Stimulated activated CD4-positive, alpha-beta T cell treated with anti-CD3 and anti-CD28 coated beads, Interleukin-12 subunit alpha, Interleukin-12 subunit beta, amount 100 ng/mL, for 24 hours (primary cell): ENCODE measurements around the gene ERBB4.

ENCODE experiments used
- DNase-seq, 2 experiments: peaks; one replicate each; pipeline ENCODE4 v3.0.0-alpha.2; 2020; ENCODE audit warnings: low read depth in 2 of 2

The ERBB4 gene

DNA sequence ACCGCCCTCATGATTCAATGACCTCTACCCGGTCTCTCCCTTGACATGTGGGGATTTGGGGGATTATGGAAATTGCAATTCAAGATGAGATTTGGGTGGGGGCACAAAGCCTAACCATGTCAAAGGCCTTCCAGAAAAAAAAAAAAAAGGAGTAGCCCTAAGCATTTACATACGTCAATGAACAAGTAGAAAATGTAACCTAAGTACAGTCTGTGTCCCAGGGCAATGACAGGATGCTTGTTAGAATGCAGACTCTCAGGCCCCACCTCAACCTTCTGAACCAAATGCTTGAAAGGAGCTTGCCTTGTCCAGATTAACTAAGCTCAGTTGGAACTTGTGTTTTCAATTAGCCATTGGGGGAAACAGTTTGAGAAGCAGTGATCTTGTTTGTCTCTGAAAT, 1180.1 kb downstream of the ERBB4 start:
- DNase-seq, result no peak

DNA sequence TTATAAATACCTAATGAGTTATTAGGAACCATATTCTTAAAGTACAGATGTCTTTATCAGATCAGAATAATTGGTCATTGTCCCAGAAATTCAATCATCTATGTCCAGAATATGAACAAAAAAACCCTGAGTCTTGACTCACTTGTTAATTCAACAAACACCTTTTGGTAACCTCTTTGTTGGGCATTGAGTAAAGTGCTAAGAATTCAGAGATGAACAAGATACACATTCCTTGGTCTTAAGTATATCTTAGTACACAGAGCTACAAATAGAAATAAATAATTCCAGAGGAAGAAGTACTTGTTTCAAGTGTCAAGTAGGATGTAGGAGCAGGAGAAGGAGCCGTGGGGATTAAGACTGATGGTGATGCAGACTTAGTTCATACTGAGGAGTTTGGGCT, 1184.1 kb downstream of the ERBB4 start:
- DNase-seq, result no peak

DNA sequence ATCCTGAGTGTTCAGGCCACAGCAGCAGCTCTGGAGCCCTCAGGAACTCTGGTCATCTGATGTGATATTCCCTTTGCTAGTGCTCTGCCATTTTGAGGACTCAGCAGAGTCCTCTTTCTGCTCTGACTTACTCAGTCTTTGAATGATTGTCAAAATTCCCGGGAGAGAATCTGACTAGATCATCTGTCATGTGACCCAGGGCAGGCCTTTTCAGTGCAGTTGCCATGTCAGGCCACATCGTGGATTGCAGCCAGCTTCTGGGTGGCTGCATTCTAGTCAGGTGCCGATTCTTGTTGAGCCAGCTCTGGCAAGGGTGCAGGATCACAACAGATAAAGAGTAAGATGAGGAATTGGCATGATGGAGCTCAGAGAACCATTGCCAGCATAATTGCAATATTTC, 1186.6 kb downstream of the ERBB4 start:
- no peak for DNase-seq

DNA sequence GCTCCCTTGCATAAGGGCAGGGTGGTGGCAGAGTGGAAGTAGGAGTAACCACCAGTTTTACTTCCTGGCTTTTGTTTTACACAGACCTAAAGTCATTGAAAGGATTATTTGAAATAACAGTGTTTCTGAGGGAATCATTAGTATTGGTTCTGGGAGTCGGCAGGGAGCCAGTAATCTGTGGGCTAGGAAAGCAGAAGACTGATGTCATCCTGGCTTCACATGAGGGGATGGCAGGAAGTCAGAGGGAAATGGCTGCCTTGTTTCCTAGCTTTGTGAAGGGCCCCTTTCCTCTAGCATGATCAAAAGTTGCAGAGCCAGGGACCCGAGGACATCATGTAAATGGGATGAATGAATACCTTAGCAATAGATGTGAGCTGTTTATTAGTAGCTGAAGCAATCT, 1189.6 kb downstream of the ERBB4 start:
- no peak for DNase-seq

DNA sequence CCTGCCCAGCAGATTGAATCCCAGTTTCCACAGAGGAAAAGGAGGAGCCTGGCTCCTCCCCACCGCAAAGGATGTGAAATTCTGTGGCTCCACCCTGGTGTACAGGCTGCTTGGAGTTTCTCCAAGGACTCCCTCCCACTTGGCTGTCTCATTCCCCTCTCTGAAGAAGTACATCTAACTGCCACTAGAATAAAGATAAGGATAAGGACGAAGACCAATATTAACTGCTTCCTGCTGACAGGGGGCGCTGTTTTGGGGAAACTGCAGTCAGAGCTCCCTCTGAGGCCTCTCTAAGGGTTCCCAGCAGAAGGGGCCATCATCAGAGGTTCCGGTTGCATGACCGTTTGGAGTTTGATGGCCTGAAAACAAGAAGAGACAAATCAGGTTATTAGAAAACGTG, 1191.3 kb downstream of the ERBB4 start:
- no peak for DNase-seq

DNA sequence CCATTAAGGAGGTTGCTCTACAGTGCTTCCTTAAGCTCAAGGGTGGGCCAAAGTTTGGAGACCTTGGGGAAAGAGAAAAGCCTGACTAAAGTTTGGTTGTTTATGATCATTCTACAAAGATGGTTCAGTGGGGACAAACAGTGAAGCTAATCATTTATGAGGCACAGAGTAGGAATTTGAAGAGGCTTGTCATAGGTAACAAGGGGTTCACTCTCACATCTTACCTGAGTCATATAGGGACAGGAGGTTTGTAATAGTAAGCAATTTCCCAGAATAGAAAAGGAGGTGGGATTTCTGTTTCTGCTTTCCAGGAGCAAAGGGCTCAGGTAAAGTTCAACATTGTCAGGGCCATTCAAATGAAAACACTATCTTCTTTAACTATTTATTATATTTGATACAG, 1194.3 kb downstream of the ERBB4 start:
- DNase-seq, result no peak

DNA sequence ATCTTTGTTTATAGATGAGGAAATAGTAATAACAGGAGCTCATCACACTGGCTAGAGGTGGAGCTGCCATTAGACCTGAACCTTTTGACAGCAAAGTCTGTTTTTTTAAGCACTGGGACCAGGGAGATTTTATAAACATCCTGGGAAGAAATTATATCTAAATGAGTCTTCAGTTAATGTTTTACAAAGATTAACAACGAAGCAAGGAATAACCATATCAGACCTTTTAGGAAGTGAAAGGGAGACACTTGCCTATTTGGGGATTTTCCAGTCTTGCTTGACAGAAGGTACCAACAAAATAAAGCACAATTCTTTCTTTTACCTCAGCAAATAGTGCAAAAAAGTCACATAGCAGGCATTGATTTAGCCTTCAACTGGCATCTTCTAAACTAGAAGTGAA, 1205.2 kb downstream of the ERBB4 start:
- DNase-seq, result no peak

DNA sequence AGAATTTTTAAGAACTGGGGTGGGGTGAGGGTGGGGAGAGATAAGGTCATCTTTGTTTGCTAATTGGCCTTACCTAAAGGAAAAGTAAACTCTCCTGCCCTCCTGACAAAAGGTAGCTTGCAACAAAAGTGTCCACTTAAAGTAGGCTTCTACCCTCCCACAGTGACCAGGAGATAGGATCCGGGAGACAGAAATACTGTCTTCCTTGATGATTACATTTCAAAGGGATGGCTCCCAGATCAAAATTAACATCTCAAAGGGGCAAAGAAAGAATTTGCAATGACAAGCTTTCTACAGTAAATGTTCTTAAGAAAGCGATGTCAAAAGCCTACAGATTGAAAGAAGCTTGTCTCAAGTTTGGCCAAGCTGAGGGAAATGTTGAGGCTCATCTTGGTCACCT, 1206.9 kb downstream of the ERBB4 start:
- DNase-seq, result no peak

DNA sequence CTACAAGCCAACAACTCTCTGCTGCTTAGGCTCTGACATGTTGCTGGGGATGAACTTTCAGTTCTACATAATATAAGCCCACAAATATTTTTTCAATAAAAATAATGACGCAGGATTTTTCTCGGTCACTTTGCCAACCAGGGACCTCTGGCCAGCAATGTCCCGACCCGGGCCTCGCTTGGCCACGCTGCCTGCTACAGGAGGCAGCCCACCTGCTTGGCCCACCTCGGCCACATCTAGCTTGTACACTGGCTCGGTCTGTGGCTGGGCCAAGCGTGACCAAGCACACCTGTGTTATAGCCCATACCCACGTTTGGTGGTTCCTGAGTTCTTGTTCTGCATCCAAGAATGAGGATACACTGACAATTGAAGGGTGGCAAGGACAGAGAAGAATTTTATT, 1208.7 kb downstream of the ERBB4 start:
- DNase-seq, result no peak

DNA sequence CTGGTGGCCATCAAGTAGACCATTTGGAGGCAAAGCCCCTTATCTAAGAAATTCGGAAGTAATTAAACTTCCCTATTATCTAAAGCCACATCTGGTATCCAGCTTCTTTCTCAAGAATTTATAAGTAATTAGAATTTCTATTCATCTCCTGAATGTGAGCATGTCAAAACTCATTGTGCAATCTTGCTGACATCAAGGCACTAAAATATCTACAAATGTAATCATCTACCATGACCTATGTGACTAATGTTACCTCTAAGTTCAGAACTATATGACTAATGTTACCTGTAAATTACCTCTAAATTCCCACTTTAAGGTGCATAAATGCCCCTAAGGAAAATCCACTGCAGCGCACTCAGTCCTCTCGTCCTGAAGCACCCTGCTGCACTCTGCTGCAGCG, 1209.2 kb downstream of the ERBB4 start:
- no peak for DNase-seq

DNA sequence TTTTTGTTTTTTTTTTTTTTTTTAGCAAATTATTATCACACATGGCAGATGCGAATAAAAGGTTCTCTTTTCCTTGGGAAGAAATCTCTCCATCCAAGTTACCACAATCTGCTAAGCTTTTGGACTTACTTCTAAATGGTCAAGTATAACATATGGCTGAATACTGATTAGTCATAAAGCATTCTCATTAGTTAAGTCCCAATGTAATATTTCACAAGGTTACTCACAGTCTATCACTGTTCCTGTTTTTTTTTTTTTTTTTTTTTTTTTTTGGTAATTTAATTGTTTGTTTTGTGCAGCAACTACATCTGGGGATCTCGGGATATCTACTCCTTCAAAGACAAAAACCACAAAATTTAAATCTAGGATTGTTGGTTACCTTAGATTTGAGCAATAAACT, 1210.5 kb downstream of the ERBB4 start:
- no peak for DNase-seq
